K562 (cell line): ENCODE results near the gene TXNRD2. TPM values are rescaled to one million over a fixed set of nuclear protein-coding genes. Genes with fewer than 3 reads are reported as not detected.

Source experiments
- CHD2 ChIP-seq: IDR thresholded peaks from 2 replicates; pipeline ENCODE4 v1.6.1; 2011; ENCODE audit warnings: low read depth, low read length
- CREB1 ChIP-seq, 2 experiments: sonication (generic) in 1 of 2; formaldehyde crosslinking in 1 of 2; IDR thresholded peaks; 2 replicates each; pipeline versions ENCODE4 v1.6.1 to v1.8.0; 2012 to 2022; ENCODE audit warnings: inconsistent platforms in 1 of 2, mild to moderate bottlenecking in 1 of 2, missing genetic modification reagents in 1 of 2, moderate library complexity in 1 of 2
- E2F1 ChIP-seq: sonication (generic); formaldehyde crosslinking; IDR thresholded peaks from 2 replicates; pipeline ENCODE4 v1.8.1; 2023; ENCODE audit warnings: mild to moderate bottlenecking, missing genetic modification reagents, moderate library complexity
- FUS ChIP-seq: fragments of 200-400 bp; formaldehyde crosslinking; optimal IDR thresholded peaks from 2 replicates; pipeline ENCODE3; 2017; ENCODE audit warnings: low read depth, low read length
- HMG20A ChIP-seq: fragments of 450-650 bp; formaldehyde crosslinking; conservative IDR thresholded peaks from 2 replicates; pipeline ENCODE4 v1.4.0; 2020; ENCODE audit warnings: mild to moderate bottlenecking, mixed read lengths
- HNRNPL ChIP-seq: fragments of 200-400 bp; formaldehyde crosslinking; IDR thresholded peaks from 2 replicates; pipeline ENCODE4 v1.6.1; 2017; ENCODE audit warnings: low read depth, mild to moderate bottlenecking, low read length
- NR2F6 ChIP-seq: fragments of 450-650 bp; formaldehyde crosslinking; IDR thresholded peaks from 2 replicates; pipeline ENCODE4 v1.4.0; 2020; ENCODE audit warnings: mild to moderate bottlenecking
- POLR2AphosphoS2 ChIP-seq: IDR thresholded peaks from 2 replicates; pipeline ENCODE4 v1.6.1; 2012; ENCODE audit warnings: low read length, improper control_type of control experiment
- POLR2B ChIP-seq: fragments of 450-650 bp; IDR thresholded peaks from 2 replicates; pipeline ENCODE4 v1.6.1; 2018; ENCODE audit warnings: low read depth; ENCODE audit not compliant: partially characterized antibody
- POLR2H ChIP-seq: IDR thresholded peaks from 2 replicates; pipeline ENCODE4 v1.6.1; 2016; ENCODE audit warnings: missing genetic modification characterization, low read depth, mild to moderate bottlenecking, control low read depth, missing compliant biosample characterization, moderate library complexity
- PTBP1 ChIP-seq: fragments of 200-400 bp; formaldehyde crosslinking; IDR thresholded peaks from 2 replicates; pipeline ENCODE4 v1.6.1; 2017; ENCODE audit warnings: low read depth, low read length
- TCFL5 ChIP-seq: fragments of 250-450 bp; sonication (Bioruptor Pico); conservative IDR thresholded peaks from 2 replicates; pipeline ENCODE4 v1.6.1; 2021; ENCODE audit warnings: mild to moderate bottlenecking, moderate library complexity, matching md5 sums
- TRIM25 ChIP-seq: fragments of 450-650 bp; IDR thresholded peaks from 2 replicates; pipeline ENCODE4 v1.7.0; 2016; ENCODE audit warnings: borderline replicate concordance
- ZNF274 ChIP-seq: IDR thresholded peaks from 2 replicates; pipeline ENCODE4 v1.6.1; 2011; ENCODE audit warnings: low read depth, mild to moderate bottlenecking, low read length, moderate library complexity, borderline replicate concordance
- ZNF57 ChIP-seq: fragments of 450-650 bp; formaldehyde crosslinking; IDR thresholded peaks from 2 replicates; pipeline ENCODE4 v1.4.0; 2020; ENCODE audit warnings: mild to moderate bottlenecking, moderate library complexity
- ZNF644 ChIP-seq: fragments of 200-800 bp; sonication (Bioruptor generic); IDR thresholded peaks from 2 replicates; pipeline ENCODE4 v1.6.1; 2016; ENCODE audit warnings: low read depth, missing genetic modification characterization, missing compliant biosample characterization
- polyA plus RNA-seq, 8 experiments: library from polyadenylated mRNA; depleted of rRNA in 4 of 8; stranded (reverse) in 5 of 8; unstranded in 3 of 8; fragments of >200 nt; fragmentation: Nextera tagmentation in 2 of 8; fragmentation: Illumina TruSeq in 1 of 8; extraction: Ambion mirVana in 2 of 8; extraction: Trizol in 1 of 8; gene quantifications; 2 replicates each; pipeline versions ENCODE4 v1.2.1 to v1.2.3, GENCODE V29; 2011 to 2014; ENCODE audit warnings: inconsistent platforms in 1 of 8, missing spikeins in 1 of 8
- total RNA-seq, 7 experiments: library from RNA; depleted of rRNA in 6 of 7; stranded (reverse); fragments of >200 nt in 6 of 7; fragmentation: Illumina TruSeq in 2 of 7; extraction: Trizol in 2 of 7; gene quantifications; 2 replicates each; pipeline versions ENCODE4 v1.2.1 to v1.2.3, GENCODE V29; 2011 to 2021; ENCODE audit warnings: low replicate concordance in 1 of 7
- TF ChIP-seq, protein P1 (sequence below), 2 experiments: fragments of 250-450 bp in 1 of 2; fragments of 450-650 bp in 1 of 2; sonication (Bioruptor Pico) in 1 of 2; IDR thresholded peaks; 2 replicates each; pipeline versions ENCODE4 v1.6.1 to v1.8.0; 2016 to 2021; ENCODE audit warnings: mild to moderate bottlenecking in 2 of 2, moderate library complexity in 2 of 2, missing compliant biosample characterization in 1 of 2, missing genetic modification characterization in 1 of 2
- TF ChIP-seq, protein P2 (sequence below): fragments of 250-450 bp; sonication (Bioruptor Pico); IDR thresholded peaks from 2 replicates; pipeline ENCODE4 v1.9.0; 2021; ENCODE audit warnings: mild to moderate bottlenecking, inconsistent platforms

Gene TXNRD2
- total and polyA plus RNA-seq, 9 of the 15 experiments (the other 6 are each of a cell fraction or from before 2014, with no cell fraction given): 3.3 to 80.2 (median 49.4) TPM

GRCh38 chr22:19959587-19960490 is 18.2 kb upstream of the TXNRD2 start (continued):
- TF ChIP-seq E2F1 (CRISPR knock-in tag): 0 out of 2 replicates have a peak, but pooled peaks have one; percentile 21
- peak; percentile 10 for TF ChIP-seq POLR2B
- TF ChIP-seq CREB1 (IDR thresholded peaks at IDR 0.05): 0 out of 2 replicates have a peak, but pooled peaks have one; percentile 17
- no peak for TF ChIP-seq CREB1 (CRISPR knock-in tag; IDR thresholded peaks at IDR 0.05)
- peak; percentile 28; the same call in 1 of the 2 replicates for TF ChIP-seq PTBP1
- no peak for TF ChIP-seq TCFL5 (CRISPR knock-in tag)
- TF ChIP-seq ZNF644 (tag): no peak
- peak; percentile 65; the same call in 1 of the 2 replicates for TF ChIP-seq HNRNPL
- no peak for TF ChIP-seq FUS
- TF ChIP-seq, protein P1, sequence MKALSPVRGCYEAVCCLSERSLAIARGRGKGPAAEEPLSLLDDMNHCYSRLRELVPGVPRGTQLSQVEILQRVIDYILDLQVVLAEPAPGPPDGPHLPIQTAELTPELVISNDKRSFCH (CRISPR knock-in tag; IDR thresholded peaks at IDR 0.05): no peak
- TF ChIP-seq, protein P1 (tag; IDR thresholded peaks at IDR 0.05): peak; percentile 73
- TF ChIP-seq POLR2H (tag): no peak
- no peak for TF ChIP-seq TRIM25
- TF ChIP-seq ZNF57 (CRISPR knock-in tag): no peak
- peak; percentile 40; the same call in 1 of the 2 replicates for TF ChIP-seq POLR2AphosphoS2
- TF ChIP-seq, protein P2, sequence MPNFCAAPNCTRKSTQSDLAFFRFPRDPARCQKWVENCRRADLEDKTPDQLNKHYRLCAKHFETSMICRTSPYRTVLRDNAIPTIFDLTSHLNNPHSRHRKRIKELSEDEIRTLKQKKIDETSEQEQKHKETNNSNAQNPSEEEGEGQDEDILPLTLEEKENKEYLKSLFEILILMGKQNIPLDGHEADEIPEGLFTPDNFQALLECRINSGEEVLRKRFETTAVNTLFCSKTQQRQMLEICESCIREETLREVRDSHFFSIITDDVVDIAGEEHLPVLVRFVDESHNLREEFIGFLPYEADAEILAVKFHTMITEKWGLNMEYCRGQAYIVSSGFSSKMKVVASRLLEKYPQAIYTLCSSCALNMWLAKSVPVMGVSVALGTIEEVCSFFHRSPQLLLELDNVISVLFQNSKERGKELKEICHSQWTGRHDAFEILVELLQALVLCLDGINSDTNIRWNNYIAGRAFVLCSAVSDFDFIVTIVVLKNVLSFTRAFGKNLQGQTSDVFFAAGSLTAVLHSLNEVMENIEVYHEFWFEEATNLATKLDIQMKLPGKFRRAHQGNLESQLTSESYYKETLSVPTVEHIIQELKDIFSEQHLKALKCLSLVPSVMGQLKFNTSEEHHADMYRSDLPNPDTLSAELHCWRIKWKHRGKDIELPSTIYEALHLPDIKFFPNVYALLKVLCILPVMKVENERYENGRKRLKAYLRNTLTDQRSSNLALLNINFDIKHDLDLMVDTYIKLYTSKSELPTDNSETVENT (CRISPR knock-in tag): peak; percentile 79
- TF ChIP-seq ZNF274: no peak
- no peak for TF ChIP-seq HMG20A (CRISPR knock-in tag)
- TF ChIP-seq CHD2: peak; percentile 20; the same call in 1 of the 2 replicates
- TF ChIP-seq NR2F6 (CRISPR knock-in tag): 0 out of 2 replicates have a peak, but pooled peaks have one; percentile 66
